ENCODE measurements around the gene CANX.

DNA sequence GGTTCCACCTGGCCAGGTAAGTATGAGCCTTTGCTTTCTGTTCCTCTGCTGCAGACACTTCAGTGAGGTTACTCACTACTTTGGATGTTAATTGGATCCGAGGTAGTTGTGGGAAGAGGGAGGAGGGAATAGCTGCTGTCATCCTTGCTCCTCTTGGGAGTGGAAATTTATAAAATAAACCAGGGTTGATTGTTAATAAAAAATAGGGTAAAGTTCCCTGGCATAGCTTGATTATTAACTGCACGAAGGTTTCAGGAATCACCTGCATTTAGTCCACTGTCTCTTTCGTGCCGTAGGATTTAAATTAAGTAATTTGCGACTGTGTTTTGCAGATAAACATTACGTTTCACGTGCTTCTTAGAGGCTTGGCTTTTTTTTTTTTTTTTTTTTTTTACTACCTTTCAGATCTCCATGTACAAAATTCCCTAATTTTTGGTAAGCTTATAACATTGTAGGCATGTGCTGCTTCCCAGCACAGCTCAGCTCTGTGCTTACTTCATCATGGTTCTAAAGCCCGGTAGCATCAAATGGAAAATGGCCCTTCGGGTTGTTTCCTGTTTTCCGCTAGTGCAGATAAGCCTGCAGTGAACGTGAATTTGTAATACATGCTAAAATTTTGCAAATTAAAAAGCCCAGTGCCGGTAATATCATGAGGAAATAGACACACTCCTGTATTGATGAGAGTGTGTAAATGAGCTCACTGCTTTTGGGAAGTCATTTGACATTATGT lies 68.1 kb downstream of the CANX start:
- TF ChIP-seq YY1 (IDR thresholded peaks at IDR 0.05; ENCODE audit: borderline replicate concordance in 1 of 3, control insufficient read depth in 1 of 3, extremely low read depth in 1 of 3, insufficient read depth in 3 of 3, insufficient read length in 1 of 3, insufficient replicate concordance in 2 of 3, low read depth in 1 of 3, low read length in 2 of 3) (no peak), POLR2A (conservative IDR thresholded peaks at IDR 0.05) (no peak), ZNF311 (CRISPR knock-in tag; IDR thresholded peaks at IDR 0.05) (no peak), POLR3G (IDR thresholded peaks at IDR 0.05; ENCODE audit: extremely low read depth, insufficient read length, insufficient replicate concordance) (no peak), MAZ (CRISPR knock-in tag; conservative IDR thresholded peaks at IDR 0.05 in 1 of 2, IDR thresholded peaks at IDR 0.05 in 1 of 2) (no peak), E2F1 (CRISPR knock-in tag; IDR thresholded peaks at IDR 0.05) (no peak), CTCF (IDR thresholded peaks at IDR 0.05 in 2 of 3, conservative IDR thresholded peaks at IDR 0.05 in 1 of 3; ENCODE audit: insufficient read depth in 2 of 3, low read depth in 1 of 3, low read length in 3 of 3) (no peak), ZZZ3 (IDR thresholded peaks at IDR 0.05) (no peak), FOXJ2 (tag; IDR thresholded peaks at IDR 0.05) (no peak), NR2C2 (CRISPR knock-in tag; IDR thresholded peaks at IDR 0.05) (no peak), NR2C2 (tag; IDR thresholded peaks at IDR 0.05) (no peak), MTA1 (IDR thresholded peaks at IDR 0.05; ENCODE audit: borderline replicate concordance) (no peak), HMGXB4 (CRISPR knock-in tag; IDR thresholded peaks at IDR 0.05) (no peak), RFX5 (IDR thresholded peaks at IDR 0.05; ENCODE audit: low read depth, low read length) (no peak)
